Hematopoietic multipotent progenitor cell treated with erythropoietin and hydrocortisone succinate and interleukin-3 and kit ligand, for 15 days (in vitro differentiated cells): ENCODE results near the gene SH3YL1.

Source experiments
- DNase-seq: peaks from one replicate; pipeline ENCODE4 v3.0.0-alpha.2; 2015; ENCODE audit warnings: low spot score

Gene SH3YL1

GRCh38 chr2:258933-259332 lies 4.9 kb downstream of the SH3YL1 start:
- DNase-seq = no peak

GRCh38 chr2:257842-258241 lies 6.0 kb downstream of the SH3YL1 start:
- DNase-seq = no peak

DNA sequence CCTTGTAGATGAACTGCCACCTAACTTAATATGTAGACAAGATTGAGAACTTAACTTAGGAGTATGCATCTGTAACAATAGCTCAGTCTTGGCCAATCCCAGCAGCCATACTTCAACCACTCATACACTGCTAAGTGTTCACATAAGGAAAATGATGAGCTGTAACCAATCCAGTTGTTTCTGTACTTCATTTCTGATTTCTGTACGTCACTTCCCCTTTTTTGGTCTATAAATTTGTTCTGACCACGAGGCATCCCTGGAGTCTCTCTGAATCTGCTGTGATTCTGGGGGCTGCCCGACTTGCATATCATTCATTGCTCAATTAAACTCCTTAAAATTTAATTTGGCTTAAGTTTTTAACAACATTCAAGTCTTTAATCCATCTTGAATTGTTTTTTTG lies 6.4 kb downstream of the SH3YL1 start:
- no peak for DNase-seq

DNA sequence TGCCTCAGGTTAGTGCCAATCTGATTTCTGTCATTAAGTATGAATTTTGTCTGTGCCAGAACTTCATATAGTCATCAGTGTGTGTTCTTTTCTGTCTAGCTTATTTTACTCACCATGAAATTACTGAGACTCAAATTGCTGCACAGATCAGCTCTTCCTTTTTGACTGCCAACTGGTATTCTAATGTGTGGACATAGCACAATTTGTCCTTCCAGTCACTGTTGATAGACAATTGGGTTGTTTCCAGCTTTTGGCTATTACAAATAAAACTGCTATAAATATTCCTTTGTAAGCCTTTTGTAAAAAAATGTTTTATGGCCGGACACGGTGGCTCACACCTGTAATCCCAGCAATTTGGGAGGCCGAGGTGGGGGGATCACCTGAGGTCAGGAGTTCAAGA lies 7.7 kb downstream of the SH3YL1 start:
- no peak for DNase-seq

GRCh38 chr2:255195-255594 lies 8.6 kb downstream of the SH3YL1 start:
- DNase-seq = no peak

- DNase-seq = no peak
Measured at GRCh38 chr2:254241-254640, 9.6 kb downstream of the SH3YL1 start.

DNA sequence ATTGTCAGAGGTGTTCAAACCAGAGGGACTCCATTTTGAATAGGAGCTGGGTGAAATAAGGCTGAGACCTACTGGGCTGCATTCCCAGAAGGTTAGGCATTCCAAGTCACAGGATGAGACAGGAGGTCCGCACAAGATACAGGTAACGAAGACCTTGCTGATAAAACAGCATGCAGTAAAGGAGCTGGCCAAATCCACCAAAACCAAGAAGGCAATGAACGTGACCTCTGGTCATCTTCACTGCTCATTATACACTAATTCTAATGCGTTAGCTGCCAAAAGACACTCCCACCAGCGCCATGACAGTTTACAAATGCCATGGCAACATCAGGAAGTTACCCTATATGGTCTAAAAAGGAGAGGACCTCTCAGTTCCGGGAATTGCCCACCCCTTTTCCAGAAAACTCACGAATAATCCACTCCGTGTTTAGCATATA lies 10.6 kb downstream of the SH3YL1 start:
- DNase-seq = no peak

DNA sequence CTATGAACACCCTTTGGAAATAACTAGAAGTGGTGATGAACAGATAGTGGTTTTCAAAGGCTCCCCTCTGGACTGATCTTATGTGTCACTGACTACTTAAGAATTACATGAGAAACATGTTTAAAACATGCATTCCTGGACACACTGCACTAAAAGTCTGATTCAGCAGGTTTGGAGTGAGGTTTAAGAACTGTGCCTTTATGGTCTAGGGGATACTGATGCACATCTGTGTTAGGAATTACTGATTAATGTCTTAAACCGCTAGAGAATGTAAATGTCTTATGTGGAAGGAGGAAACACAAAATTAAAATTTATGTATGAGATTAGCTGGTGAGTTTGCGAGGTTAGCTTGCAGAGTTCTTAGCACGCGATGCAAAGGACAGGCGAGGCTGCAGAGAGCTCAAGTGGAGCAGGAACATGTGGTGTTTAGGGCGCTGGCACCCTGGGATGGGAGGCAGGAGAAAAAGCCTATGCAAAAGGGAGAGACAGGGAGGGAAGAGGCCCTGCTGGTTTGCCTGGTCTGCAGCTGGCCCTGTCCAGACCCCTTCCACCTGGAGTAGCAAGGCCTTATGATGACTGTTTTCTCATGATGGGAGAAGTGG lies 11.7 kb downstream of the SH3YL1 start:
- DNase-seq = no peak

DNA sequence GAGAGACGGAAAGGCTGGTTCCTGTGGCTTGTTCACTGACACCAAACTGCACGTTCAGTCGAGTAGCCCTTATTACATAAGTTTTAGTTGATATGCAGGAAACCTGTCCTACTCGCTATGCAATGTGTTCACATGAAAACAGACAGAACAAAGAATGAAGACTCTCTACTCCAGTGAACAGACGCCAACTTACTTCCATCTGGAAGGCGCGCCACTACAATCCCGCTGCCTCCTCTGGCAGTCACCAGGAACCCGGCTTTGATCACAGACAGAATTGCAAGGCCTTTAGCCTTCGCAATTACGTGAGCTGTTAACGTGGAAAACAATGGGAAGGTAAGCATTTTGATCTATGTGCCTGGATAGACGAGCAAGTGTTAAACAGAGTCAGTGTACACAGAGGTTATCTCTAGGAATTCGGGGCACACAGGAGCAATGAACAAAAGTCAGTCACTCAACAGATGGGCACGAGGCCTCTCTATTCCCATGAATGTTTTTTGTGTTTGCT lies 14.2 kb downstream of the SH3YL1 start:
- DNase-seq = no peak

DNA sequence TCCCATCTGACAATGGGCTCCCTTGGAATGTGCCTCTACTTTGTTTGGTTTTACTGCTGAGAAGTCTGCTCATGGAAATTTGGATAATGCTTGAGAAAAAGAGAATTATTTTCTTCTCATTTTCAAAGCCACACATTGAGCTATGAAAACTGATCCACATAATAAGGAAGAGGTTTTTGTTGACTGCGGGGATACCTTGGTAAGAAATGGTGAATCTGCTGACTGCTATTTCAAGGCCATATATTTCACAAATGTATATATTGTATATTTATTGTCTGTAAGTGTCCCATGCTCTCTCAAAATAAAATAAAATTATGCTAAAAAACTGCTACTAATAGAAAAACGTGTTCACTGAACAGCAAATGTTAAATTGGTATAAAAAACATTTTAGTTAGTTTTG lies 15.1 kb downstream of the SH3YL1 start:
- no peak for DNase-seq

DNA sequence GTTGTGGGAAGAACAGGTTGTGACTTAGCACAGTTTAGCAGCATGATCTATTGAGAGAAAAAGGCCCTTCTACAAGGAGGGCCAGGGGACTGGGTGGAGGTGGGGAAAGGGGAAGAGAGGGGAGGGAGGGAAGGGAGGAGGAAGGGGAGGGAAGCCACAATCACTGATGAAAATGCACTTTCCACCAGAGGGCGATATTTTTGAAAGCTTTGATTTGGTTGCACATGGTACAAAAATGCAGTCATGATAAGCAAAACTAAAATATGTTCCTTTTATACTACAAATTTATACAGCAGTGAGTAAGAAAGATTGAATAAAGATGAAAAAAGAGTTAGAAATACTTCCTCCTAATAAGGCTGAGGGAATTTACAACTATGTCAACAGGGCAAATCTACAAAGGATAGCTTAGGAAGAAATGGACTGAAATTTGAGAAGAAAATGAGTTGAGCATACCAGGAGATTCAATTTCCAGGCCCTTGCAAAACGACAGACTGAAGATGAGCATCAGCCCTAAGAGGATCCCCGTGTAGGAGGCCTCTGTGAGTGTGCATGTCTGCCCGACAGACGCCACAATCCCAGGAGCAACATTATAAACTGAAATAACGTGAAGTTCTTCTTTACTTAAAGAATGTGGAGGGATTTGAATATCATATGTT lies 17.2 kb downstream of the SH3YL1 start:
- peak; percentile 65 for DNase-seq

GRCh38 chr2:244547-244946 lies 19.3 kb downstream of the SH3YL1 start:
- no peak for DNase-seq

- no peak for DNase-seq
Measured at GRCh38 chr2:238869-239268, 25.0 kb downstream of the SH3YL1 start.

DNA sequence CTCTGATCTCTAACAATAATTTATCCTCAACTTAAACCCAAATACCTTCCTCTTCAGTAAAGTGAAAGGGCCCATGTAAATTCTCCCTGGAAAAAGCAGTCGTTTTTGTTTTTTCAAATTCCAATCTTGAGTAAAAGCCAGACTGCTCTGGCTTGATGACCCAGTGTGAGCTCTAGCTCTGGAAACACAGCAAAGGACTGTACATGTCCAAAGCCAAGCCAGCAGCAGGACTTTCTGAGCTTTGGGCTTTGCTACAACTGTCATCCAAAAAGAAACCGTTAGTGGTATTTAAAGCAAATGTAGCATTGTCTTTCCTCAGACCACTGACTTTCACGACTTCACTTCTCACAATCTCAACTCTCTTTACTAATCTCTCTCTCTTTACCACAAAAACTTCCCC lies 25.4 kb downstream of the SH3YL1 start:
- DNase-seq = no peak

DNA sequence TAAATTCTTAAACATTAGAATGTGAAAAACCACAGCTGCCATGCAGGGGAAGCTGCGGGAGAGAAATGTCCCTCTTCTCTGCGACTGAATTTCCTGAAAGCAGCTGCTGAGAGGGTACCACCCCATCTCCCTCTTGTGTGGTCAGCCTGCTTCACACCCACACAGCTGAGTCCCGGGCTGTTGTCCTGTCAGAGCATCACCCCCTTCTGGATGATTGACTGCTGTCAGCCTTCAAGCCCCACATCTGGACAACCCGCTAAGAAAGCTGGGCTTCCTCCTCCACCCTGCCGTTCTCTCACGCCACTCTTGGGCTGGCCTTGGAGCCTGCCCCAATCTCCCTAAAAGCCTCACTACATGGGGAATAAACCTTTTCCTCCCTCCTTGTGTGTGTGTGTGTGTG lies 26.0 kb downstream of the SH3YL1 start:
- DNase-seq = no peak

GRCh38 chr2:236993-237539 lies 26.8 kb downstream of the SH3YL1 start:
- no peak for DNase-seq

DNA sequence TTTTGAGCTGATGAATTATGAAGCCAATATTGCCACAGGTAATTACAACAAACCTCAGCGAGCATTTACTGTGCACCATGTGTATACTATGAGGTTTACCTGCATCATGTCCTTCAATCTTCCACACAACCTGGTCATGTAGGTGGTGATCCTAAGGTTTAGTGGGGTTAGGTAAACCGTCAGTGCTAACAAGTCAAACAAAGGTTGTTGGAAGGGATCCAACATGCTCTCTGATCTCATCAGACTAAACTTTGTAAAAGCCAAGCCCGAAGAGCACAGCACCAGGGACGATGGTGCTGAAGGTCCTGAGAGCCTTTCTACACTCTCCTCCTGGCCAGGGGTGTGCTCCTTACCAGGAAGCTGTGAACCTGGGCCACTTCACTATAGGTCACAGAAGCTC lies 29.4 kb downstream of the SH3YL1 start:
- DNase-seq = no peak

DNA sequence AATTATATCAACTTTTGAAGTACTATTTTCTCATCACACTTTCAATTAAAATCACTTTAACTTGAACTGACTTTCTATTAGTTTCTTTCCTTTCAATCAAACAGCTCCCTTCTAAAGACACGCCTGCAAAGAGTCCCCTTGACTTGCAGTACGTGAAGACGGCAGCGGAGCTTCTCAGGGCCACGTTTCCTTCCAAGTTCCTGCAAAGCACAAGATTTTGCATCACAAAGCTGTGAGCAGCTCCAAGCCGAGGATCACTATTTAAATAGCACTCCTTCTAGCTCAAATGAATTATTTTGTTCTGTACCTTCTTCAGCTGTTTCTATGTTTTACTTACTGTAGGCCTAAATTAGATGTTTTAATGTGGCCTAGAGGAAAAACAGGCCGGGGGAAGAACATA lies 30.8 kb downstream of the SH3YL1 start:
- no peak for DNase-seq

GRCh38 chr2:231521-232185 lies 32.2 kb downstream of the SH3YL1 start:
- no peak for DNase-seq

DNA sequence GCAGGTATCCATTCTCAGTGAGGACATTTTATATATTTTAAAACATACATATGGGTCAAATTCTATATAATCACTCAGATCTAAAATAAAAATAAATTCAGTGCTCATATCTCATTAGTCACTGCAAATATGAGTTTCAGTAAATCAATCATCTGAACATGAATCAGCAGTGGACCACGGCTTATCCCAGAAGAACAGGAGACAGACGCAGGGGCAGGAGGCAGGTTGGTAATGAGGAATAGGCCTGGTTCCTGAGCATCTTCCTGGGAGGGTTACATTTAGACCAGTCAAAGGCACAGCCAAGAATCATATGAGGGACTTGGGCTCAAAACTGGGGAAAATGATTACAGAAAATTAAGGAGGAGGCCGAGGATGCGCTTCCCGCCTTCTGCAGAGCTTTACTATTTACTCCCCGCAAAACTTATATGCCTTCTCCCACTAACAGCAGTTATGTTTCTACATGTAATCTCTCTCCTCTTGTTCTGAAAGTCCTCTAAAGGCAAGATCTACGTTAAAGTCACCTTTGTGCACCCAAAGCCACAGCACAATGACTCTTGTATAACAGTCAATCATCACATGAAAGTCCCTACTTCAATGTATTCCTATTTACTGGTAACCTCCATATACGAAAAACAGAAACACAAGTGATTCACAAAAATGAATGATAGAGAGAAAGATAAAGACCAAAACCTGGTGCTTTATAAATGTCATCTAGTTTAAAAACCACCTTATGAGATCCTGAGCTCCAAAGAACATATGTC lies 35.1 kb downstream of the SH3YL1 start:
- no peak for DNase-seq

- no peak for DNase-seq
Measured at GRCh38 chr2:228115-228514, 35.7 kb downstream of the SH3YL1 start.

DNA sequence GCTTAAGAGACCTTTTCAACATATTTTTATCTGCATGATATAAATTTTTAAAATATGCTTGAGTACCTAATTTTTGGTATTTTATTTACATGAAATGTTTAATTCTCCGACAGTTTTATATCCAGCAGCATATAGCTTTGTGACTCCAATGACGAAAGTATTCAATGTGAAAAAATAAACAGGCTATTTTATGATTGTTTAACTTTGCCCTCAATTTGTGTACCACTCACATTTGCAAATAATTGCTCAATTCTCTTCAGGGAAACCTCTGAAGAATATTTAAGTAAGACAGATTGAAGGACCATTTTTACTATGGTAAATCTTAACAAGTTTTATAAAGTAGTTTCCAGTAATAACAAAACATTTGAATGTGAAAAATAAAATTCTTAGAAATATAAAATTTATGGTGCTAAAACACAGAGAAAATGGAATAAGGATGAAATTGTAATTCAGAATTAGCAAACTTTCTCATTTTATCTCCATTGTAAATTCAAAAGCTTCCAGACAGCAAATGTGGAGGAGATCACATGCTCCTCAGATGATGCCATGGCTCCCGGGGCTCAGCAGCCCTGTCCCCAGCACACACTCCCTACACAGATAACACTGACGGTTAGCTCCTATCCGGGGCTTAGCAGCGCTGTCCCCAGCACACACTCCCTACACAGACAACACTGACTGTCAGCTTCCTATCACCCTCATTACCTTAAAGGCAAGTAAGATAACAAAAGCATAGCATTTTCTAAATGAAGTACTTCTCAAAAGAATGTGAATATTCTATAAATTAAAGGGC lies 39.7 kb downstream of the SH3YL1 start:
- DNase-seq = no peak
